ENCODE results near the gene ADSS1.

The ADSS1 gene

GRCh38 chr14:104751539-104752422 lies 27.8 kb downstream of the ADSS1 start:
- no peak for DNase-seq

- no peak for DNase-seq
Measured at GRCh38 chr14:104752423-104752734, 28.4 kb downstream of the ADSS1 start.

- peak; percentile 100 for DNase-seq
Measured at GRCh38 chr14:104752735-104753527, 28.9 kb downstream of the ADSS1 start, which contains the start of gene SIVA1. TSS of gene SIVA1 (plus strand) at chr14:104753147. CDS start at chr14:104753202, 55 bp downstream.

- DNase-seq, result peak in 1 of 2 donors; percentile 23
Measured at GRCh38 chr14:104753528-104754212, 29.6 kb downstream of the ADSS1 start.

GRCh38 chr14:104754213-104754851 lies 30.3 kb downstream of the ADSS1 start:
- DNase-seq, result no peak

GRCh38 chr14:104755621-104756020 lies 31.6 kb downstream of the ADSS1 start:
- no peak for DNase-seq

GRCh38 chr14:104756477-104757237 lies 32.6 kb downstream of the ADSS1 start:
- DNase-seq, result no peak

GRCh38 chr14:104757238-104757585 lies 33.2 kb downstream of the ADSS1 start:
- DNase-seq, result no peak

GRCh38 chr14:104757681-104758392 lies 33.8 kb downstream of the ADSS1 start:
- no peak for DNase-seq

GRCh38 chr14:104758981-104759969 lies 35.2 kb downstream of the ADSS1 start:
- DNase-seq, result no peak

- DNase-seq, result no peak
Measured at GRCh38 chr14:104765517-104765916, 41.5 kb downstream of the ADSS1 start.

GRCh38 chr14:104766256-104766862 lies 42.3 kb downstream of the ADSS1 start:
- no peak for DNase-seq

- DNase-seq, result no peak
Measured at GRCh38 chr14:104766863-104767633, 43.0 kb downstream of the ADSS1 start.

GRCh38 chr14:104767634-104767918 lies 43.5 kb downstream of the ADSS1 start:
- DNase-seq, result no peak

- peak; percentile 47 to 80 for DNase-seq
Measured at GRCh38 chr14:104768437-104769323, 44.7 kb downstream of the ADSS1 start.

- DNase-seq, result no peak
Measured at GRCh38 chr14:104769324-104770071, 45.5 kb downstream of the ADSS1 start.

- DNase-seq, result no peak
Measured at GRCh38 chr14:104770072-104770579, 46.1 kb downstream of the ADSS1 start.

Measured in bone marrow (tissue), 2 donors.